GM18520 (cell line): ENCODE measurements around the gene HELZ.
"Not testable (repeated sequence)": the region's sequence is repeated elsewhere in the genome, so short reads cannot be mapped to it uniquely, and the experiment has no call there.

ENCODE experiments used
- ATAC-seq: cut with Tn5 transposase; IDR thresholded peaks from one replicate; pipeline ENCODE4 v1.9.1; 2021; ENCODE audit not compliant: unreplicated experiment

The HELZ gene, protein sequence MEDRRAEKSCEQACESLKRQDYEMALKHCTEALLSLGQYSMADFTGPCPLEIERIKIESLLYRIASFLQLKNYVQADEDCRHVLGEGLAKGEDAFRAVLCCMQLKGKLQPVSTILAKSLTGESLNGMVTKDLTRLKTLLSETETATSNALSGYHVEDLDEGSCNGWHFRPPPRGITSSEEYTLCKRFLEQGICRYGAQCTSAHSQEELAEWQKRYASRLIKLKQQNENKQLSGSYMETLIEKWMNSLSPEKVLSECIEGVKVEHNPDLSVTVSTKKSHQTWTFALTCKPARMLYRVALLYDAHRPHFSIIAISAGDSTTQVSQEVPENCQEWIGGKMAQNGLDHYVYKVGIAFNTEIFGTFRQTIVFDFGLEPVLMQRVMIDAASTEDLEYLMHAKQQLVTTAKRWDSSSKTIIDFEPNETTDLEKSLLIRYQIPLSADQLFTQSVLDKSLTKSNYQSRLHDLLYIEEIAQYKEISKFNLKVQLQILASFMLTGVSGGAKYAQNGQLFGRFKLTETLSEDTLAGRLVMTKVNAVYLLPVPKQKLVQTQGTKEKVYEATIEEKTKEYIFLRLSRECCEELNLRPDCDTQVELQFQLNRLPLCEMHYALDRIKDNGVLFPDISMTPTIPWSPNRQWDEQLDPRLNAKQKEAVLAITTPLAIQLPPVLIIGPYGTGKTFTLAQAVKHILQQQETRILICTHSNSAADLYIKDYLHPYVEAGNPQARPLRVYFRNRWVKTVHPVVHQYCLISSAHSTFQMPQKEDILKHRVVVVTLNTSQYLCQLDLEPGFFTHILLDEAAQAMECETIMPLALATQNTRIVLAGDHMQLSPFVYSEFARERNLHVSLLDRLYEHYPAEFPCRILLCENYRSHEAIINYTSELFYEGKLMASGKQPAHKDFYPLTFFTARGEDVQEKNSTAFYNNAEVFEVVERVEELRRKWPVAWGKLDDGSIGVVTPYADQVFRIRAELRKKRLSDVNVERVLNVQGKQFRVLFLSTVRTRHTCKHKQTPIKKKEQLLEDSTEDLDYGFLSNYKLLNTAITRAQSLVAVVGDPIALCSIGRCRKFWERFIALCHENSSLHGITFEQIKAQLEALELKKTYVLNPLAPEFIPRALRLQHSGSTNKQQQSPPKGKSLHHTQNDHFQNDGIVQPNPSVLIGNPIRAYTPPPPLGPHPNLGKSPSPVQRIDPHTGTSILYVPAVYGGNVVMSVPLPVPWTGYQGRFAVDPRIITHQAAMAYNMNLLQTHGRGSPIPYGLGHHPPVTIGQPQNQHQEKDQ (N-terminal part only)

DNA sequence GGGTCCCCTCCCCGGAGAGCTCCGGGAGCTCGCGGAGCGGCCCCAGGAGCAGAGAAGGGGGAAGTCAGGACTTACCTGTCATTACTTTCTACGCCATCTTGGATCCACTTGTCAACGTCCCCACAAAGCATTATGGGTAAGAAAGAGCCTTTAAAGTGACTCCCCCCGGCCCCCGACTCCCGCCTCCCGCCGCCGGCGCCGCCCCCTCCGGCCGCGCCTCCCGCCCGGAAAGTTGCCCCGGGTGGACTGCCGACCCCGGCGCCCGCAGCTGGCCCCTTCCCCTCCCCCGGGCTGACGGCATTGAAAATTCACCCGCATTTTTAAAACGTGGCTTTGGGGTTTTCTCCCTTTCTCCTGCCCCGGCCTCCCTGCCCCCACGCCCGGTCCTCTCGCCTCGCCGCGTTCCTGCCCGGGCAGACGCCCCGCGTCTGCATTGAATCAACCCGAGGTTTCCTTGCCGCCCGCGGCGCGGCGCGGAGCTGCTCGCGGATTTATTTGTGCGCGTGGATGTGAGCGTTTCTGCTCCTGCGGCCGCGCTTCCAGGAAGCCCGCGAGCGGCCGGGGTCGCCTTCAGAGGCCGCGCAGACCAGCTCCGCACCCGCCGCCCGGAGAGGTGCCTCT, at the start of gene HELZ:
Gene HELZ (minus strand): TSS at position 124 of the 621 bp plus-strand sequence. CDS start 26,392 bp downstream, outside the sequence.
- ATAC-seq = no peak

DNA sequence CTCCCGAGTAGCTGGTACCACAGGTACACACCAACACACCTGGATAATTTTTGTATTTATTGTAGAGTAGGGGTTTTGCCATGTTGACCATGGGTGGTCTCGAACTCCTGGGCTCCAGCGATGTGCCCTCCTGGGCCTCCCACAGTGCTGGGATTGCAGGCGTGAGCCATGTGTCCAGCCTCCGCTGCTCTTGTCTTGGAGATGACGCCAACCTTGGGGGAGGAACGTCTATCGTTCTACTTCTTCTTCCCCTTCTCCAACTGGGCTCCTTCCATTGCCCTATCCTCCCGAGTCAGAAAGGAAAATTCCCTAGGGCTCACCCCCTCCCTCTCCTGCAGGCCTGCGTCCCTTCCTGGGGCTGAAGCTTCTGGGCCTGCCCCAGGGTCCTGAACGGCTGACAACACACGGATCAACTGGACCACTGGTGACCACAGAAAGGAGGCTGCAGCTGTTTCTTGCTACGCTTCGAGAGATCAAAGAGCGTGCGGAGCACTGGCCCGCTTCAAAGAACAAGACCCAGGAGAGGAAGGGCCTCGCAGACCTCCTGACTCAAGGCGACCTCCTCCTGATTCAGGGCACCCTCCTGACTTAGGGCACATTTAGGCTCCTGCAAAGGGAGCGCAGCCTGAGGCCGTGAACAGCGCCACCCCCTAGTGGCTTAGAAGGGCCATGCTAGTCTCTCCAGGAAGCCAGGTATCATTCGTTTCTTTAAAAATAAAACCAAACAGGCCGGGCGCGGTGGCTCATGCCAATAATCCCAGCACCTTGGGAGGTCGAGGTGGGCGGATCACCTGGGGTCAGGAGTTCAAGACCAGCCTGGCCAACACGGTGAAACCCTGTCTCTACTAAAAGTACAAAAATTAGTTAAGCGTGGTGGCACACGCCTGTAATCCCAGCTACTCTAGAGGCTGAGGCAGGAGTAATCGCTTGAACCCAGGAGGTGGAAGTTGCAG, 48.5 kb upstream of the HELZ start:
- peak; percentile 74 for ATAC-seq

DNA sequence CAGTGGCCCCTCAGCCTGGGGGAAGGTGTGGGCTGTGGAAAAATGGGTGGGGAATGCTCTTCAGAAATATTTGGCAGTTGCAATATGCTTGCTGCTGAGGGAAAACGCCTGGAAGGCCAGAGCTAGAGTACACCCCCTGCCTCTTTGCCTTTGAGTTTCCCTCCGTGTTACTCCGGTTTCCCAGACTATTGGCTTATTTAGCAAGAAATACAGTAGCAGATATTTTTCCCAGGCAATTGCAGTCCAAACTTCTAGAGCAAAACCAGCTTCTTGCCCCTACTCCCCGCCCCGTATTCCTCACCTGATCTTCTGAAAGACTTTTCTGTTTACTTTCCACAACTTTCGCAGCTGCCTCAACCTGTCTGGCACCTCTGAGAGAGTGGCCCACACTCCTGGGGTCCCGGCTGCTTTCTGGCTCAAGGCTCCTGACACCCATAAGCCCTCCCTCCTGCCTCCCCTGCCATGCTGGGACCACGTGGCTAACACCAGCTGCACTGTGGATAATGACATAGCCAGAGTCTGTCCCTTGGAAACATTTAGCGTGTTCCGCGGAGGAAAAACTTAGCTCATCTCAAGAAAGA, 45.8 kb upstream of the HELZ start:
- ATAC-seq = no peak

DNA sequence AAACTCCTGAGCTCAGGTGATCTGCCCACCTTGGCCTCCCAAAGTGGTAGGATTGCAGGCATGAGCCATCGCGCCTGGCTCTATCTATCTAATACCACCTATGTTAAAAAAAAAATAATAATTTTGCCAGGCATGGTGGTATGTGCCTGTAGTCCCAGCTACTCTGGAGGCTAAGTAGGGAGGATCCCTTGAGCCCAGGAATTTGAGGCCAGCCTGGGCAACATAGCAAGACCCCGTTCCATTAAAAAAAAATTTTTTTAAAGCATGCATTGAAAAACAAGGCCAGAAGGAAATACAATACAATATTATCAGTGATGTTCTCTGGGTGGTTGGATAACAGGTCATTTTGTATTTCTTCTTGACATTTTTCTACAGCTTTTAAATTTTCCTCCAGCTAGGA, 45.2 kb upstream of the HELZ start:
- ATAC-seq = no peak

DNA sequence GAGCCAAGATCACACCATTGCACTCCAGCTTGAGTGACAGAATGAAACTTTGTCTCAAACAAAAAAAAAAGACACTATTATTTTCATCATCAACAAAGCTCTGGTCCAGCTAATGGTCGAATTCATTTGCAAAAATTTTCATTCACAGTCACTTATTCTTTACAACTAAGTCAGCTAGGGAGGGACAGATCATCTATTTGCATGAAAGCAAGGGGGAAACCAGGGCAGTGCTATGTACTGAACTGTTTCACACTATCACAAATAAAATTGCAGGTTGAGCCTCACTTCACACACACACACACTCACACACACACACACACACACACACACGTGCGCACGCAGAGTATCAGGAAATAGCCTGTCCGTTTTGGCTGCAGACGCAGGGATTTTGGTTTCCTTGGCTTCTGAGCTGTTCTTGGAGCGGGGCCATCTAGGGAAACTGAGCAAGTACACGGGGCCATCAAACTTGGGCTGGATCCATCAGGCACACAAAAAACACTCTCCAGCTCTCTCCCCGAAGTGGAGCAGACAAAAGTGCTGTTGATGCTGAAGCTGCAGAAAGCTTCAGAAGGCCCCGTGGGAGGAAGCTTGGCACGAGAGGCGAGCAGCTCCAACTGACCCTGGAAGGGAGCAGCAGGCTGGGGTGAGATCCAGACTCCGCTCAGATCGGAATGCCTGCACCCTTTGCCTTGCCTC, 44.3 kb upstream of the HELZ start:
- ATAC-seq = no peak

DNA sequence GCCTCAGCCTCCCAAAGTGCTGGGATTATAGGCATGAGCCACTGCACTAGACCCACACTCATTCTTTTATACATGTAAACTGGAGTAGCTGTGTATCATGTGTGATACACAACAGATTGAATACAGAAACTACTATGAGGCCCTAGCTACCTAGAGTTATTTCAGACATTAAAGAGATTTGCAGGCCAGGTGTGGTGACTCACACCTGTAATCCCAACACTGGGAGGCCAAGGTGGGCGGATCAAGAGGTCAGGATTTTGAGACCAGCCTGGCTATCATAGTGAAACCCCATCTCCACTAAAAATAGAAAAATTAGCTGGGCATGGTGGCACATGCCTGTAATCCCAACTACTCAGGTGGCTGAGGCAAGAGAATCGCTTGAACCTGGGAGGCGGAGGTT, 41.8 kb upstream of the HELZ start:
- not testable (repeated sequence) for ATAC-seq

DNA sequence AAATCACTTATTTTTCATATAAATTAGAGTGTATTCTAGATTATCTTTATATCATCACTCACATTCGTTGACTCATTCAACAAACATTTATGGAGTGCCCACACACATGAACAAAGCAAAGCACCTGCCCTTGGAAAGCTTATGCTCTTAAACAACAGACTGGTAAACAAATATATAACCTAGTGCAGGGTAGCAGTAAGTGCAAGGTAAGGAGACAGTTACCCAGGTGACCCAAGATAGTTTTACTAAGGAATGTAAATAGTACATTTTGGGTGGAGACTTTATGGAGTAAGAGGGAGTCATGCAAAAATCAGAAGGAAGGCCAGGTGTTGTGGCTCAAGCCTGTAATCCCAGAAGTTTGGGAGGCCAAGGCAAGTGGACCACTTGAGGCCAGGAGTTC, 40.4 kb upstream of the HELZ start:
- no peak for ATAC-seq

DNA sequence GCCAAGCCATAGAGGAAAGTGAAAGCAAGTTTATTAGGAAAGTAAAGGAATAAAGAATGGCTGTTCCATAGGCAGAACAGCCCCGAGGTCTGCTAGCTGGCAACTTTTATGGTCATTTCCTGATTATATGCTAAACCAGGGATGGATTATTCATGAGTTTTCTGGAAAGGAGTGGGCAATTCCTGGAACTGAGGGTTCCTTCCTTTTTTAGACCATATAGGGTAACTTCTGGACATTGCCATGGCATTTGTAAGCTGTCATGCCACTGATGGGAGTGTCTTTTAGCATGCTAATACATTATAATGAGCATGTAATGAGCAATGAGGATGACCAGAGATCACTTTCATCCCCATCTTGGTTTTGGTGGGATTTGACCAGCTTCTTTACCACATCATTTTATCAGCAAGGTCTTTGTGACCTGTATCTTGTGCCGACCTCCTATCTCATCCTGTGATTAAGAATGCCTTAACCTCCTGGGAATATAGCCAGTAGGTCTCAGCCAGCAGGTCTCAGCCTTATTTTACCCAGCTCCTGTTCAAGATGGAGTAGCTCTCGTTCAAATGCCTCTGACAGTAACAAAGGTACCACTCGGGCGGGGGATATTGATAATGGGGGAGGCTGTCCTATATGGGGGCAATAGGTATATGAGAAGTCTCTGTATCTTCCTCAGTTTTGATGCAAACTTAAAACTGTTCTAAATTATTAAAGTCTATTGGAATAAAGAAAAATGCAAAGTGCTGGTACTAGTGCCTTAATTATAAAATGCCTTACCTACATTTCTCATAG, 38.9 kb upstream of the HELZ start:
- ATAC-seq = no peak

DNA sequence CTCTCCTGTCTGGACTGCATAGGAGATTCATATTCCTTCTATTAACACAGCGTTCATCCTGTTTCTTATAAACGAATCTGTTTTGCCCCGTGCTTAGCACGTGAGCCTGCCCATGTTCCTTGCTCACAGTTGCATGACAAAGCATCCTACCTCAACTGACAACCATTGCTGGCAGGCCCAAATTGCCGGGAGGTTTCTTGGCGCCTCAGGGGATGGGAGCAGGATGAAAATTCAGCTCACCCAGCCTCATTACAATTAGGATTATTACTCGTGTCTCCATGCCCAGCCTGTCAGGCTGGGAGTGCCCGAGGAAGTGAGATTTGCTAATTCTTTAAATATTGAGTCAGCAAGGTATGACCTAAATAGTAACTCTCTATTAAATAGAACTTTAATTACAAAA, 36.7 kb upstream of the HELZ start:
- ATAC-seq = no peak

DNA sequence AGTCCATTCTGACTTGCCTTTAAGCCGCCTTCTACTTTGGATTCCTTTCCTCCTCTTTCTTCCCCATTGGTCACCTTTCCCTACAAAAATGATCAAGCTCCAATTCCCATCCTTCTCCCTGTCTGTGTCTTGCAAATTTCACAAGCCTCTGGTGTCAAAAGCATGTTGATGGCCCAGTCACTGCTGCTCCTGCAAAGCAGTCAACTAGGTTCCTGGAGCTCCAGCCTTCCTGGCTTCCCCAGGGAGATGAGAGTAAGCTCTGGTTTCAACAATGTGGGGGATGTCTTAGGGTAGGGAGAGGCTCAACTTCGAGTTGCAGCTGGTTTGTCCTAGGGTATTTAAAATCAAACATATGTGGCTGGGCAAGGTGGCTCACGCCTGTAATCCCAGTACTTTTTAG, 36.1 kb upstream of the HELZ start:
- no peak for ATAC-seq

DNA sequence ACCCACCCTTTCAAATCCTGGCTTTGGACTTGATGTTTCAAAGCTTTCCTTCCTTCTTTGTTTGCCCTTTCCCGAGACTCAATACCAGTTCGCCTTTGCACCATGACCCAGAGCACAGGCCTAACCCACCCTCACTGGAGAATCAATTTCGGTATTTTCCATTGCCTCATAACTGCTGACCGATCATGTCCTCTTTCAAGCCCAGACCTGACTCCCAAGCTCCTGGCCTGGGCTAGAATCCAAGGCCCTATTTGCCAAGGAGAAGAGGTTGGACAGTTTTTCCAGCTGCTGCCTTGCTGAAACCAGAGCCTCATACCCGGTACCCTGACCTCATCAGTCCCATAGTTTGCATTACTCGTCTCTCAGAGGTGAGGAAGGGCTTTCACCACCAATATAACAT, 35.3 kb upstream of the HELZ start:
- no peak for ATAC-seq

DNA sequence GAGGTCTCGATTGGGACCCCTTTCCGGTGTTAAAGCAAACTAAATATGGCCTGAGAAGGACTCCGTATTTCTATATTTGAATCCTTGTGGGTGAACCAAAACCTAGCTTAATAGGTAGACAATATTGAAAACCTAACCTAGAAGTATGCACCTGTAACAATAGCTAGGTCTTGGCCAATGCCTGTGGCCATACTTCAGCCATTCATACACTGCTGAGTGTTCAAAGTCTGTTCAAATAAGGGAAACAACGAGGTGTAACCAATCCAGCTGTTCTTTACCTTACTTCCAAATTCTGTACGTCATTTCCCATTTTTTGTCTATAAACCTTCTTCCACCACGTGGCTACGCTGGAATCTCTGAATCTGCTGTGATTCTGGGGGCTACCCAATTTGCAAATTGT, 34.1 kb upstream of the HELZ start:
- no peak for ATAC-seq

DNA sequence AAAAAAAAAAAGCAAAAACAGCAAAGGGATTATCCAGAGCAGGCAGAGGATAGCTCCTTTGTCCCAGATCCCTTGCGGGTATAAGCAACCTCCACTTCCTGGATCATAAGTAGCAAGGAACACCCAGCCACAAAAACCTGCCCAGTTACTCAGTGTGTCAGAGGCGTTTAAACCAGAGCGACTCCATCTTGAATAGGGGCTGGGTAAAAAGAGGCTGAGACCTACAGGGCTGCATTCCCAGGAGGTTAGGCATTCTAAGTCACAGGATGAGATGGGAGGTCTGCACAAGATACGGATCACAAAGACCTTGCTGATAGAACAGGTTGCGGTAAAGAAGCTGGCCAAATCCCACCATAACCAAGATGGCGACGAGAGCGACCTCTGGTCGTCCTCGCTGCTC, 33.4 kb upstream of the HELZ start:
- ATAC-seq = no peak

DNA sequence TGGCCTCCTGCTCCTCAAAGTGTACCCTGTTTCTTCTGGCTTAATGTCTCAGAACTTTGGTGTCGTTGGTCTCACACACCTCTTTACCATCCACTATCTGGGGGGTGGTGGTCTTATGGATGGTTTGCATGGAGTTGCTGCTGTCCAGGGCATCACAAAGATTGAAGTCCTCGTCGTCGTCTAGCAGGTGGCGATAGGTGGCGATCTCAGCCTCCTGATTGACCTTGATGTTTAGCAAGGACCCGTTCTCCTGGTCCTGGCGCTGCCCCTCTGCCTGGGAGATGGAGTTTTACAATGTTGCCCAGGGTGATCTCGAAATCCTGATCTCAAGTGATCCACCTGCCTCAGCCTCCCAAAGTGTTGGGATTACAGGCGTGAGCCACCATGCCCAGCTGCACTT, 31.1 kb upstream of the HELZ start:
- no peak for ATAC-seq

DNA sequence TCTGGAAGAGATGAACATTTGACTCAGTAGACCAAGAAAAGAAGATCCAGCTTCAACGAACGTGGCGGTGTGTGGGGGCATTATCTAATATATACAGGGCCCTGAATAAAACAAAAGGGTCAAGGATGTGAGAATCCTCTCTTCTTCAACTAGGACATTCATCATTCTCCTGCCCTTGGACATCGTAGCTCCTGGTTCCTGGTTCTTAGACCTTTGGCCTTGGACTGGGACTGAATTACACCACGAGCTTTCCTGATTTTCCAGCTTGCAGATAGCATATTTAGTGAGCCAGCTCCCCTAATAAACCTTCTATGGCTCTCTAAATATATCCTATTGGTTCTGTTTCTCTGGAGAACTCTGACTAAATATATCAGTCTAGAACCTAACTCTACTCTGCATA, 29.5 kb upstream of the HELZ start:
- no peak for ATAC-seq

DNA sequence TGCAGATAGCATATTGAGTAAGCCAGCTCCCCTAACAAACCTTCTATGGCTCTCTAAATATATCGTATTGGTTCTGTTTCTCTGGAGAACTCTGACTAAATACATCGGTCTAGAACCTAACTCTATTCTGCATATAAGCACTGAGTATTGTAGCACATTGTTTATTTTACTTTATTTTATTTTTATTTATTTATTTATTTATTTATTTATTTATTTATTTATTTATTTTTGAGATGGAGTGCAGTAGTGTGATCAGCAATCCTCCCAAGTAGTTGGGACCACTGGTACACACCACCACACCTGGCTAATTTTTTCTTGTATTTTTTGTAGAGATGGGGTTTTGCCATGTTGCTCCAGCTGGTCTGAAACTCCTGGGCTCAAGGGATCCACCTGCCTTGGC, 28.9 kb upstream of the HELZ start:
- ATAC-seq = no peak

DNA sequence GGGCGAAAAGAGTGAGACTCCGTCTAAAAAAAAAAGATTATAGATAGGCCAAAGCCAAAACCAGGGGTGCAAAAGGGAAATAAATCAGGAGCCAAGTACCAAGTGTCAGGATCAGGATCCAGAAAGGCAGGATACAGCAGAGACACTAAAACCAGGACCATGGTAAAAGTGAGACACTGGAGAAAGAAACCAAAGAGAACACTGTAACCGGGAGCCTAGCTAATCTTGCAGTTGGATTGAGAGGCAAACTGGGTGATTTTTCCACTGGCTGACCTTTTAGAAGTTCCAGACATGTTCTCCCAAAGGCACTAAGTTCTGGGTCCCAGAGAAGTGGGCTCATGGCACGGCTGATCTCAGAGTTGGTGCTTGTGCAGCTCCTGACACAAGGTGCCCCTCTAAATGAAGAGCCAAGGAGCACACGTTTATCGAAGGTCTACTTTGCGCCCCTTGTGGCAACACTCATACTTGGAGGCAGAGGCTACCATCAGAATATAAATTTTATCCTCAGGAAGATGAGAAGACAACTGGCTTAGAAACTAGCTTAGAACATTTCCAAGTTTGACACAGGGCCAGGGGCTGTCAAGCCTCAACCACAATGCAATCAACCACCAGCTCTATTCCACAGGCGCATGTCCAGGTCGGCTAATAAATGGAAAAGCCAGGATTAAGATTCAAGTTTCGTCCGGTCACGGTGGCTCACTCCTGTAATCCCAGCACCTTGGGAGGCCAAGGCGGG, 27.5 kb upstream of the HELZ start:
- no peak for ATAC-seq
